PC-3 (cell line): ENCODE data around the gene MUSTN1. TPM values are rescaled to one million over a fixed set of nuclear protein-coding genes. Genes with fewer than 3 reads are reported as not detected.

Experiments
- ATAC-seq: fragments of 200-7000 bp; cut with Tn5 transposase; 2 replicates; pipeline ENCODE4 v1.9.1; 2020; ENCODE audit warnings: mild to moderate bottlenecking, moderate library complexity
- BruUV-seq: library from RNA; stranded (reverse); fragments of 400-500 nt; replicated peaks from 2 replicates; lab custom pipeline; 2021; lab: Mats Ljungman, UMichigan
- CTCF ChIA-PET: fragments of 300-600 bp; sonication (Branson Sonifier 250); formaldehyde crosslinking; loops from one replicate; lab custom pipeline; 2022; ENCODE audit warnings: antibody characterized with exemption; lab: Charles Lee
- POLR2A ChIA-PET: fragments of 300-600 bp; sonication (Branson Sonifier 250); formaldehyde crosslinking; loops from one replicate; lab custom pipeline; 2022; ENCODE audit warnings: antibody characterized with exemption; ENCODE audit not compliant: unreplicated experiment; lab: Charles Lee
- DNase-seq: peaks from one replicate; pipeline ENCODE4 v3.0.0-alpha.2; 2015
- H2AFZ ChIP-seq: fragments of 300-600 bp; sonication (generic); 2 replicates; pipeline ENCODE4 v1.6.0; 2016; ENCODE audit warnings: antibody characterized with exemption, low read length
- H3F3A ChIP-seq: fragments of 300-600 bp; sonication (generic); one replicate; pipeline ENCODE4 v1.6.0; 2017; ENCODE audit warnings: antibody characterized with exemption, low read length, control low read depth, mild to moderate bottlenecking; ENCODE audit not compliant: unreplicated experiment
- H3K27ac ChIP-seq: fragments of 300-600 bp; sonication (generic); 2 replicates; pipeline ENCODE4 v1.5.1; 2016; ENCODE audit warnings: mild to moderate bottlenecking, low read length
- H3K27me3 ChIP-seq: fragments of 300-600 bp; sonication (generic); 2 replicates; pipeline ENCODE4 v1.6.1; 2016; ENCODE audit warnings: low read length, mixed read lengths
- H3K36me3 ChIP-seq: fragments of 300-600 bp; sonication (generic); 2 replicates; pipeline ENCODE4 v1.6.1; 2016; ENCODE audit warnings: low read depth, mixed run types, low read length, mixed read lengths
- H3K4me1 ChIP-seq: fragments of 300-600 bp; sonication (generic); 2 replicates; pipeline ENCODE4 v1.5.1; 2016; ENCODE audit warnings: low read length; ENCODE audit not compliant: insufficient read depth
- H3K4me2 ChIP-seq: fragments of 300-600 bp; sonication (generic); 2 replicates; pipeline ENCODE4 v1.6.0; 2016; ENCODE audit warnings: low read length
- H3K4me3 ChIP-seq: fragments of 300-600 bp; sonication (generic); 2 replicates; pipeline ENCODE4 v1.5.1; 2016; ENCODE audit warnings: mild to moderate bottlenecking, low read length, mixed read lengths
- H3K79me2 ChIP-seq: fragments of 300-600 bp; sonication (generic); 2 replicates; pipeline ENCODE4 v1.6.1; 2017; ENCODE audit warnings: low read length, mixed read lengths
- H3K9ac ChIP-seq: fragments of 300-600 bp; sonication (generic); 2 replicates; pipeline ENCODE4 v1.6.0; 2016; ENCODE audit warnings: mild to moderate bottlenecking, low read length
- H3K9me2 ChIP-seq: fragments of 300-600 bp; sonication (generic); replicated peaks from 2 replicates; pipeline ENCODE4 v1.6.1; 2016; ENCODE audit warnings: mixed run types, low read length, mixed read lengths
- H3K9me3 ChIP-seq: fragments of 300-600 bp; sonication (generic); 2 replicates; pipeline ENCODE4 v1.6.1; 2016; ENCODE audit warnings: low read length, mixed read lengths
- H4K20me1 ChIP-seq: fragments of 300-600 bp; sonication (generic); 2 replicates; pipeline ENCODE4 v1.6.1; 2016; ENCODE audit warnings: low read length, mixed read lengths
- CTCF ChIP-seq: fragments of 300-600 bp; sonication (generic); conservative IDR thresholded peaks from 2 replicates; pipeline ENCODE4 v1.5.1; 2017; ENCODE audit warnings: antibody characterized with exemption, low read depth, mild to moderate bottlenecking, low read length
- EZH2 ChIP-seq: fragments of 300-600 bp; sonication (generic); IDR thresholded peaks from one replicate; pipeline ENCODE4 v1.6.1; 2017; ENCODE audit warnings: antibody characterized with exemption, mild to moderate bottlenecking, low read length; ENCODE audit not compliant: unreplicated experiment
- intact Hi-C: fragments of 100-400 bp; cut with micrococcal nuclease; formaldehyde crosslinking; loops from 2 replicates; pipeline ENCODE4 v1.9.0; 2023
- total RNA-seq: library from RNA; depleted of rRNA; stranded (reverse); fragments of >200 nt; gene quantifications from 2 replicates; pipeline ENCODE4 v1.2.3, GENCODE V29; 2014

MUSTN1 gene
- total RNA-seq, 1 experiment from 2014 or later: 0.66 TPM

- DNase-seq (no peak), ATAC-seq (no peak)
- Histone ChIP-seq H3K9ac (no peak overlapping the region), H3K9me2 (no peaks in the 10 kb centered on the region), H3K9me3 (no peaks in the 10 kb centered on the region), H3K4me1 (no peaks in the 10 kb centered on the region), H3K27me3 (no peaks in the 10 kb centered on the region), H3K79me2 (no peaks in the 10 kb centered on the region), H2AFZ (no peak overlapping the region), H3F3A (no peaks in the 10 kb centered on the region), H3K36me3 (peaks cover 3% of the 10 kb centered on the region), H3K27ac (no peak overlapping the region), H3K4me2 (no peak overlapping the region), H4K20me1 (no peaks in the 10 kb centered on the region), H3K4me3 (no peak overlapping the region)
- ChIA-PET POLR2A (no interaction called here), CTCF (no interaction called here)
- TF ChIP-seq CTCF: no peak
- BruUV-seq: no TSS peak
- intact Hi-C loops: no loop called here
Measured at GRCh38 chr3:52847241-52847640, 12.4 kb upstream of the MUSTN1 start.

- CTCF ChIA-PET: no interaction called here
- no peak for ATAC-seq
Measured at GRCh38 chr3:52846432-52846965, 11.7 kb upstream of the MUSTN1 start.

More at GRCh38 chr3:52846432-52846965, 11.7 kb upstream of the MUSTN1 start:
- Histone ChIP-seq H4K20me1 (no peaks in the 10 kb centered on the region), H2AFZ (no peak overlapping the region), H3K79me2 (no peaks in the 10 kb centered on the region), H3K9me2 (no peaks in the 10 kb centered on the region), H3K27me3 (no peaks in the 10 kb centered on the region), H3K4me2 (no peak overlapping the region), H3F3A (no peaks in the 10 kb centered on the region), H3K27ac (no peak overlapping the region), H3K4me1 (no peaks in the 10 kb centered on the region), H3K4me3 (no peak overlapping the region), H3K9ac (no peak overlapping the region), H3K9me3 (no peaks in the 10 kb centered on the region), H3K36me3 (peaks cover 3% of the 10 kb centered on the region)
- TF ChIP-seq EZH2: no peak
- TF ChIP-seq CTCF: no peak
- no TSS peak for BruUV-seq
- intact Hi-C loops: no loop called here
- POLR2A ChIA-PET: no interaction called here
- no peak for DNase-seq
